Smooth muscle cell (in vitro differentiated cells): ENCODE data around the gene ATN1. TPM values are rescaled to one million over a fixed set of nuclear protein-coding genes. Genes with fewer than 3 reads are reported as not detected.

Source experiments
- DNase-seq: peaks from one replicate; lab custom pipeline; 2025; ENCODE audit not compliant: unreplicated experiment; lab: John Stamatoyannopoulos, UW
- H2AFZ ChIP-seq: fragments of 200-600 bp; sonication (generic); 2 replicates; pipeline ENCODE4 v1.6.0; 2016; ENCODE audit warnings: antibody characterized with exemption, low read depth, mild to moderate bottlenecking
- H3F3A ChIP-seq: fragments of 200-600 bp; sonication (generic); 2 replicates; pipeline ENCODE4 v1.6.0; 2017; ENCODE audit warnings: antibody characterized with exemption, low read depth
- H3K27ac ChIP-seq: fragments of 200-600 bp; sonication (generic); 2 replicates; pipeline ENCODE4 v1.5.1; 2016; ENCODE audit warnings: low read depth, mild to moderate bottlenecking
- H3K27me3 ChIP-seq: fragments of 200-600 bp; sonication (generic); 2 replicates; pipeline ENCODE4 v1.6.1; 2016; ENCODE audit warnings: low read depth, mild to moderate bottlenecking
- H3K36me3 ChIP-seq: fragments of 200-600 bp; sonication (generic); 2 replicates; pipeline ENCODE4 v1.5.1; 2016; ENCODE audit warnings: low read depth
- H3K4me1 ChIP-seq: fragments of 200-600 bp; sonication (generic); 2 replicates; pipeline ENCODE4 v1.5.1; 2016; ENCODE audit warnings: low read depth
- H3K4me2 ChIP-seq: fragments of 200-600 bp; sonication (generic); 2 replicates; pipeline ENCODE4 v1.6.0; 2016; ENCODE audit warnings: mild to moderate bottlenecking
- H3K4me3 ChIP-seq: fragments of 200-600 bp; sonication (generic); 2 replicates; pipeline ENCODE4 v1.5.1; 2016; ENCODE audit warnings: mild to moderate bottlenecking
- H3K79me2 ChIP-seq: fragments of 200-600 bp; sonication (generic); 2 replicates; pipeline ENCODE4 v1.6.0; 2016; ENCODE audit warnings: low read depth, mild to moderate bottlenecking
- H3K9ac ChIP-seq: fragments of 200-600 bp; sonication (generic); 2 replicates; pipeline ENCODE4 v1.6.0; 2016; ENCODE audit warnings: low read depth
- H3K9me3 ChIP-seq: fragments of 200-600 bp; sonication (generic); replicated peaks from 2 replicates; pipeline ENCODE4 v1.5.1; 2016; ENCODE audit warnings: low read depth
- H4K20me1 ChIP-seq: fragments of 200-600 bp; sonication (generic); 2 replicates; pipeline ENCODE4 v1.6.0; 2016; ENCODE audit warnings: low read depth
- CTCF ChIP-seq: fragments of 200-600 bp; sonication (generic); IDR thresholded peaks from 2 replicates; pipeline ENCODE4 v1.5.1; 2017; ENCODE audit warnings: borderline replicate concordance, mild to moderate bottlenecking, antibody characterized with exemption; ENCODE audit not compliant: insufficient read depth, poor library complexity, severe bottlenecking
- WGBS: methylation state at CpG from one replicate; pipeline ENCODE4 v1.1.7; 2016; ENCODE audit warnings: low lambda C conversion rate; 5-methylcytosine and 5-hydroxymethylcytosine counted together
- polyA plus RNA-seq: library from polyadenylated mRNA; unstranded; fragments of >200 nt; fragmentation: Nextera tagmentation; extraction: Ambion mirVana; gene quantifications from 2 replicates; pipeline ENCODE4 v1.2.1, GENCODE V29; 2016
- total RNA-seq: library from RNA; depleted of rRNA; stranded (reverse); fragments of >200 nt; gene quantifications from 2 replicates; pipeline ENCODE4 v1.2.3, GENCODE V29; 2014

The ATN1 gene
- total and polyA plus RNA-seq, 2 experiments from 2014 or later, result 28.8 to 30.4 TPM

GRCh38 chr12:6979021-6979420 is 51.3 kb downstream of the ATN1 start:
- DNase-seq, result no peak
- no peaks in the 10 kb centered on the region for H3K36me3 ChIP-seq
- WGBS, result 95% methylated on average over 6 of the region's 6 CpGs
- no peak overlapping the region for H3K9ac ChIP-seq
- no peaks in the 10 kb centered on the region for H4K20me1 ChIP-seq
- H3F3A ChIP-seq, result peaks cover 4% of the 10 kb centered on the region
- no peaks in the 10 kb centered on the region for H3K9me3 ChIP-seq
- no peak overlapping the region for H3K4me2 ChIP-seq
- H3K4me1 ChIP-seq, result no peaks in the 10 kb centered on the region
- no peaks in the 10 kb centered on the region for H3K79me2 ChIP-seq
- TF ChIP-seq CTCF, result no peak
- H3K4me3 ChIP-seq, result no peak overlapping the region
- no peak overlapping the region for H3K27ac ChIP-seq
- H3K27me3 ChIP-seq, result no peaks in the 10 kb centered on the region
- no peak overlapping the region for H2AFZ ChIP-seq

- Histone ChIP-seq H2AFZ (no peak overlapping the region), H4K20me1 (no peaks in the 10 kb centered on the region), H3K79me2 (no peaks in the 10 kb centered on the region), H3K4me2 (no peak overlapping the region), H3K36me3 (no peaks in the 10 kb centered on the region), H3K27ac (no peak overlapping the region), H3K9me3 (no peaks in the 10 kb centered on the region), H3F3A (peaks cover 4% of the 10 kb centered on the region), H3K4me3 (no peak overlapping the region), H3K4me1 (no peaks in the 10 kb centered on the region), H3K27me3 (no peaks in the 10 kb centered on the region), H3K9ac (no peak overlapping the region)
- DNase-seq, result no peak
- 93% methylated on average over 3 of the region's 3 CpGs for WGBS
- TF ChIP-seq CTCF, result no peak
Observed at GRCh38 chr12:6979453-6979852, 51.7 kb downstream of the ATN1 start.

DNA sequence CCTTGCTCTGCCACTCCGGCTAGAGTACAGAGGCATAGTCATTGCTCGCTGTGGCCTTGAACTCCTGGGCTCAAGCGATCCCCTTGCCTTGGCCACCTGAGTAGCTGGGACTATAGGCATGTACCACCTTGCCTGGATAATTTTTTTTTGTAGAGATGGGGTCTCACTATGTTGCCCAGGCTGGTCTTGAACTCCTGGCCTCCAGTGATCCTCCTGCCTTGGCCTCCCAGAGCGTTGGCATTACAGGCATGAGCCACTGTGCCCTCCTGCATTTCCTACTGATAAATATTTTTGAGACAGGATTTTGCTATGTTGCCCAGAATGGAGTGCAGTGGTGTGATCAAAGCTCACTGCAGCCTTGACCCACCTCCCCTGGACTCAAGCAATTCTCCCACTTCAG is 52.3 kb downstream of the ATN1 start:
- Histone ChIP-seq H3K36me3 (no peaks in the 10 kb centered on the region), H3K4me1 (no peaks in the 10 kb centered on the region), H3K4me2 (no peak overlapping the region), H3K4me3 (no peak overlapping the region), H3K9me3 (no peaks in the 10 kb centered on the region), H2AFZ (no peak overlapping the region), H4K20me1 (no peaks in the 10 kb centered on the region), H3K9ac (no peak overlapping the region), H3F3A (peaks cover under 1% of the 10 kb centered on the region), H3K79me2 (no peaks in the 10 kb centered on the region), H3K27ac (no peak overlapping the region), H3K27me3 (no peaks in the 10 kb centered on the region)
- 97% methylated on average over 4 of the region's 4 CpGs for WGBS
- no peak for TF ChIP-seq CTCF
- DNase-seq, result no peak

- Histone ChIP-seq H3K79me2 (no peaks in the 10 kb centered on the region), H3F3A (no peaks in the 10 kb centered on the region), H3K27ac (no peak overlapping the region), H2AFZ (no peak overlapping the region), H3K9me3 (no peaks in the 10 kb centered on the region), H3K4me3 (no peak overlapping the region), H3K36me3 (no peaks in the 10 kb centered on the region), H3K9ac (no peak overlapping the region), H4K20me1 (no peaks in the 10 kb centered on the region), H3K4me2 (no peak overlapping the region), H3K4me1 (no peaks in the 10 kb centered on the region), H3K27me3 (no peaks in the 10 kb centered on the region)
- no peak for TF ChIP-seq CTCF
- no peak for DNase-seq
Observed at GRCh38 chr12:6980740-6981139, 53.0 kb downstream of the ATN1 start.
